SK-N-SH (cell line): ENCODE data around the gene MCTP1. TPM values are rescaled to one million over a fixed set of nuclear protein-coding genes. Genes with fewer than 3 reads are reported as not detected.

Source experiments
- CTCF ChIA-PET: fragments of 300-600, 350-600 bp; formaldehyde crosslinking; extraction: SDS; loops from one replicate; lab custom pipeline; 2021; lab: Yijun Ruan, JAX
- POLR2A ChIA-PET: fragments of 350-600 bp; sonication (Branson Sonifier 250); formaldehyde crosslinking; extraction: SDS; loops from one replicate; lab custom pipeline; 2020; ENCODE audit warnings: antibody characterized with exemption, inconsistent platforms; lab: Yijun Ruan, JAX
- DNase-seq: peaks from one replicate; pipeline ENCODE4 v3.0.0; 2012
- H2AFZ ChIP-seq: fragments of 200-600 bp; sonication (generic); 2 replicates; pipeline ENCODE4 v1.8.1; 2016; ENCODE audit warnings: antibody characterized with exemption, mild to moderate bottlenecking, low read depth
- H3F3A ChIP-seq: fragments of 200-600 bp; sonication (generic); replicated peaks from 2 replicates; pipeline ENCODE3; 2016; ENCODE audit warnings: antibody characterized with exemption, mild to moderate bottlenecking; ENCODE audit not compliant: insufficient read depth
- H3K27ac ChIP-seq, 2 experiments: fragments of 200-500 bp in 1 of 2; fragments of 200-600 bp in 1 of 2; sonication (Bioruptor generic) in 1 of 2; sonication (generic), shearing (Covaris generic) in 1 of 2; 2 replicates each; pipeline versions ENCODE4 v1.5.1 to v1.6.1; 2014 to 2016; ENCODE audit warnings: low read depth in 2 of 2, inconsistent platforms in 1 of 2, low read length in 1 of 2, mild to moderate bottlenecking in 1 of 2, mixed read lengths in 1 of 2
- H3K27me3 ChIP-seq: fragments of 200-600 bp; sonication (generic), shearing (Covaris generic); 2 replicates; pipeline ENCODE4 v1.6.1; 2016; ENCODE audit warnings: mixed run types; ENCODE audit not compliant: insufficient read depth
- H3K36me3 ChIP-seq, 2 experiments: fragments of 200-500 bp in 1 of 2; fragments of 200-600 bp in 1 of 2; sonication (Bioruptor generic) in 1 of 2; sonication (generic) in 1 of 2; replicated peaks in 1 of 2; 2 replicates each; pipeline versions ENCODE3 to v1.5.1; 2014 to 2016; ENCODE audit warnings: low read length in 1 of 2, mild to moderate bottlenecking in 1 of 2; ENCODE audit not compliant: insufficient read depth in 2 of 2, control insufficient read depth in 1 of 2
- H3K4me1 ChIP-seq, 2 experiments: fragments of 200-500 bp in 1 of 2; fragments of 200-600 bp in 1 of 2; sonication (Bioruptor generic) in 1 of 2; sonication (generic), shearing (Covaris generic) in 1 of 2; 2 replicates each; pipeline versions ENCODE4 v1.5.1 to v1.6.1; 2014 to 2016; ENCODE audit warnings: low read depth in 1 of 2, low read length in 1 of 2, mixed run types in 1 of 2; ENCODE audit not compliant: insufficient read depth in 2 of 2, control insufficient read depth in 1 of 2
- H3K4me2 ChIP-seq: fragments of 200-600 bp; sonication (generic), shearing (Covaris generic); 2 replicates; pipeline ENCODE4 v1.6.1; 2017; ENCODE audit warnings: mixed run types
- H3K4me3 ChIP-seq, 2 experiments: fragments of 200-500 bp in 1 of 2; fragments of 200-600 bp in 1 of 2; sonication (Bioruptor generic) in 1 of 2; sonication (generic), shearing (Covaris generic) in 1 of 2; 2 replicates each; pipeline versions ENCODE4 v1.5.1 to v1.8.1; 2014 to 2016; ENCODE audit warnings: low read depth in 2 of 2, inconsistent platforms in 1 of 2, low read length in 1 of 2, mild to moderate bottlenecking in 1 of 2, mixed read lengths in 1 of 2, moderate library complexity in 1 of 2
- H3K79me2 ChIP-seq: fragments of 200-600 bp; sonication (generic); 2 replicates; pipeline ENCODE4 v1.8.1; 2017; ENCODE audit warnings: mild to moderate bottlenecking; ENCODE audit not compliant: insufficient read depth
- H3K9ac ChIP-seq: fragments of 200-600 bp; sonication (generic); 2 replicates; pipeline ENCODE4 v1.6.1; 2017; ENCODE audit warnings: mixed run types
- H3K9me2 ChIP-seq: fragments of 200-600 bp; sonication (generic); 2 replicates; pipeline ENCODE4 v1.6.1; 2017; ENCODE audit warnings: mixed run types
- H3K9me3 ChIP-seq: fragments of 200-600 bp; sonication (generic); 2 replicates; pipeline ENCODE4 v1.6.1; 2017; ENCODE audit warnings: mixed run types, mild to moderate bottlenecking, moderate library complexity
- H4K20me1 ChIP-seq: fragments of 200-600 bp; sonication (generic); 2 replicates; pipeline ENCODE4 v1.6.1; 2017; ENCODE audit warnings: mild to moderate bottlenecking, mixed run types; ENCODE audit not compliant: insufficient read depth
- CHD2 ChIP-seq: fragments of 150-350 bp; IDR thresholded peaks from 2 replicates; pipeline ENCODE4 v1.6.1; 2018; ENCODE audit warnings: low read length; ENCODE audit not compliant: partially characterized antibody
- EZH2phosphoT487 ChIP-seq: fragments of 200-600 bp; sonication (generic); IDR thresholded peaks from 2 replicates; pipeline ENCODE4 v1.6.1; 2017; ENCODE audit warnings: low read depth, mixed run types, mild to moderate bottlenecking, antibody characterized with exemption, moderate library complexity, borderline replicate concordance
- FOSL2 ChIP-seq: IDR thresholded peaks from 2 replicates; pipeline ENCODE4 v1.4.0; 2012; ENCODE audit warnings: low read depth, mild to moderate bottlenecking, moderate library complexity, borderline replicate concordance
- FOXJ3 ChIP-seq: sonication (generic); formaldehyde crosslinking; IDR thresholded peaks from 2 replicates; pipeline ENCODE4 v1.5.1; 2020; ENCODE audit warnings: mild to moderate bottlenecking, missing genetic modification reagents
- GABPA ChIP-seq: IDR thresholded peaks from 2 replicates; pipeline ENCODE4 v1.4.0; 2012; ENCODE audit warnings: low read depth, mild to moderate bottlenecking
- GATA2 ChIP-seq: sonication (generic); formaldehyde crosslinking; IDR thresholded peaks from 2 replicates; pipeline ENCODE4 v1.5.0; 2020; ENCODE audit warnings: mild to moderate bottlenecking, missing genetic modification reagents
- JUND ChIP-seq: IDR thresholded peaks from 2 replicates; pipeline ENCODE4 v1.4.0; 2012
- MEF2A ChIP-seq: IDR thresholded peaks from 2 replicates; pipeline ENCODE4 v1.4.0; 2012; ENCODE audit warnings: low read depth, borderline replicate concordance
- NRF1 ChIP-seq: IDR thresholded peaks from 2 replicates; pipeline ENCODE4 v1.6.1; 2012; ENCODE audit warnings: low read depth, mild to moderate bottlenecking, low read length
- POLR2AphosphoS5 ChIP-seq: IDR thresholded peaks from 2 replicates; pipeline ENCODE4 v1.6.1; 2012; ENCODE audit warnings: low read depth, low read length
- RAD21 ChIP-seq: IDR thresholded peaks from 2 replicates; pipeline ENCODE4 v1.6.1; 2012; ENCODE audit warnings: mild to moderate bottlenecking, low read length
- RFX5 ChIP-seq: IDR thresholded peaks from 2 replicates; pipeline ENCODE4 v1.6.1; 2012; ENCODE audit warnings: mild to moderate bottlenecking, improper control_type of control experiment, low read length
- SMC3 ChIP-seq: IDR thresholded peaks from 2 replicates; pipeline ENCODE4 v1.6.1; 2012; ENCODE audit warnings: low read depth, low read length, improper control_type of control experiment
- TCF12 ChIP-seq: IDR thresholded peaks from 2 replicates; pipeline ENCODE4 v1.4.0; 2012
- TEAD4 ChIP-seq: IDR thresholded peaks from 2 replicates; pipeline ENCODE4 v1.4.0; 2012; ENCODE audit warnings: mild to moderate bottlenecking, borderline replicate concordance; ENCODE audit not compliant: insufficient read depth
- USF1 ChIP-seq: IDR thresholded peaks from 2 replicates; pipeline ENCODE4 v1.4.0; 2012; ENCODE audit warnings: low read depth, borderline replicate concordance
- USF2 ChIP-seq: fragments of 150-350 bp; IDR thresholded peaks from 2 replicates; pipeline ENCODE4 v1.6.1; 2017; ENCODE audit warnings: antibody characterized with exemption, low read length, low read depth, borderline replicate concordance
- WGBS: methylation state at CpG from one replicate; pipeline ENCODE4 v1.1.6; 2017; ENCODE audit warnings: low lambda C conversion rate; 5-methylcytosine and 5-hydroxymethylcytosine counted together
- polyA plus RNA-seq, 3 experiments: library from polyadenylated mRNA; depleted of rRNA; stranded (reverse); fragments of >200 nt; gene quantifications; 2 replicates each; pipeline ENCODE4 v1.2.3, GENCODE V29; 2012
- TF ChIP-seq, protein P1 (sequence below): IDR thresholded peaks from 2 replicates; pipeline ENCODE4; 2012
- TF ChIP-seq, protein P2 (sequence below): IDR thresholded peaks from 2 replicates; pipeline ENCODE4 v1.6.1; 2012; ENCODE audit warnings: mild to moderate bottlenecking, low read depth, low read length, moderate library complexity

Gene MCTP1
- polyA plus RNA-seq, 1 of the 3 experiments (the other 2 are of a cell fraction) = 0.53 TPM

GRCh38 chr5:95220381-95220780 is 64.5 kb downstream of the MCTP1 start:
- no peak overlapping the region for H3K27ac ChIP-seq

GRCh38 chr5:95219411-95219810 is 65.5 kb downstream of the MCTP1 start:
- Histone ChIP-seq H3K9me2 (no peaks in the 10 kb centered on the region), H3K27me3 (no peaks in the 10 kb centered on the region), H3F3A (no peaks in the 10 kb centered on the region), H3K9me3 (no peaks in the 10 kb centered on the region), H3K27ac (no peak overlapping the region), H2AFZ (no peak overlapping the region), H3K9ac (no peak overlapping the region), H3K4me3 (no peak overlapping the region), H3K4me1 (no peaks in the 10 kb centered on the region), H4K20me1 (no peaks in the 10 kb centered on the region), H3K36me3 (no peaks in the 10 kb centered on the region), H3K79me2 (no peaks in the 10 kb centered on the region), H3K4me2 (no peak overlapping the region)
- 32% methylated on average over 3 of the region's 3 CpGs for WGBS
- POLR2A ChIA-PET = no interaction called here
- DNase-seq = no peak
- CTCF ChIA-PET = no interaction called here
- TF ChIP-seq FOXJ3 (CRISPR knock-in tag) = no peak
- no peak for TF ChIP-seq JUND
- no peak for TF ChIP-seq FOSL2
- no peak for TF ChIP-seq GATA2 (CRISPR knock-in tag)
- TF ChIP-seq, protein P1, sequence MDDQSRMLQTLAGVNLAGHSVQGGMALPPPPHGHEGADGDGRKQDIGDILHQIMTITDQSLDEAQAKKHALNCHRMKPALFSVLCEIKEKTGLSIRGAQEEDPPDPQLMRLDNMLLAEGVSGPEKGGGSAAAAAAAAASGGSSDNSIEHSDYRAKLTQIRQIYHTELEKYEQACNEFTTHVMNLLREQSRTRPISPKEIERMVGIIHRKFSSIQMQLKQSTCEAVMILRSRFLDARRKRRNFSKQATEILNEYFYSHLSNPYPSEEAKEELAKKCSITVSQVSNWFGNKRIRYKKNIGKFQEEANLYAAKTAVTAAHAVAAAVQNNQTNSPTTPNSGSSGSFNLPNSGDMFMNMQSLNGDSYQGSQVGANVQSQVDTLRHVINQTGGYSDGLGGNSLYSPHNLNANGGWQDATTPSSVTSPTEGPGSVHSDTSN = no peak
- no peak for TF ChIP-seq USF2
- TF ChIP-seq GABPA = no peak
- TF ChIP-seq POLR2AphosphoS5 = no peak
- TF ChIP-seq TEAD4 = no peak

More at GRCh38 chr5:95220381-95220780, 64.5 kb downstream of the MCTP1 start:
- Histone ChIP-seq H3K9me2 (no peaks in the 10 kb centered on the region), H3K4me3 (no peak overlapping the region), H3K4me2 (no peak overlapping the region), H3K4me1 (no peaks in the 10 kb centered on the region), H3K27me3 (no peaks in the 10 kb centered on the region), H3F3A (no peaks in the 10 kb centered on the region)
- CTCF ChIA-PET = no interaction called here
- DNase-seq = no peak
- TF ChIP-seq SMC3 (no peak), MEF2A (no peak), EZH2phosphoT487 (no peak), RFX5 (no peak), JUND (no peak), CHD2 (no peak), USF1 (no peak), NRF1 (no peak), RAD21 (no peak), TCF12 (no peak), FOXJ3 (CRISPR knock-in tag) (no peak)
- TF ChIP-seq, protein P2, sequence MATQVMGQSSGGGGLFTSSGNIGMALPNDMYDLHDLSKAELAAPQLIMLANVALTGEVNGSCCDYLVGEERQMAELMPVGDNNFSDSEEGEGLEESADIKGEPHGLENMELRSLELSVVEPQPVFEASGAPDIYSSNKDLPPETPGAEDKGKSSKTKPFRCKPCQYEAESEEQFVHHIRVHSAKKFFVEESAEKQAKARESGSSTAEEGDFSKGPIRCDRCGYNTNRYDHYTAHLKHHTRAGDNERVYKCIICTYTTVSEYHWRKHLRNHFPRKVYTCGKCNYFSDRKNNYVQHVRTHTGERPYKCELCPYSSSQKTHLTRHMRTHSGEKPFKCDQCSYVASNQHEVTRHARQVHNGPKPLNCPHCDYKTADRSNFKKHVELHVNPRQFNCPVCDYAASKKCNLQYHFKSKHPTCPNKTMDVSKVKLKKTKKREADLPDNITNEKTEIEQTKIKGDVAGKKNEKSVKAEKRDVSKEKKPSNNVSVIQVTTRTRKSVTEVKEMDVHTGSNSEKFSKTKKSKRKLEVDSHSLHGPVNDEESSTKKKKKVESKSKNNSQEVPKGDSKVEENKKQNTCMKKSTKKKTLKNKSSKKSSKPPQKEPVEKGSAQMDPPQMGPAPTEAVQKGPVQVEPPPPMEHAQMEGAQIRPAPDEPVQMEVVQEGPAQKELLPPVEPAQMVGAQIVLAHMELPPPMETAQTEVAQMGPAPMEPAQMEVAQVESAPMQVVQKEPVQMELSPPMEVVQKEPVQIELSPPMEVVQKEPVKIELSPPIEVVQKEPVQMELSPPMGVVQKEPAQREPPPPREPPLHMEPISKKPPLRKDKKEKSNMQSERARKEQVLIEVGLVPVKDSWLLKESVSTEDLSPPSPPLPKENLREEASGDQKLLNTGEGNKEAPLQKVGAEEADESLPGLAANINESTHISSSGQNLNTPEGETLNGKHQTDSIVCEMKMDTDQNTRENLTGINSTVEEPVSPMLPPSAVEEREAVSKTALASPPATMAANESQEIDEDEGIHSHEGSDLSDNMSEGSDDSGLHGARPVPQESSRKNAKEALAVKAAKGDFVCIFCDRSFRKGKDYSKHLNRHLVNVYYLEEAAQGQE = no peak
- TF ChIP-seq, protein P1 = no peak
- TF ChIP-seq, all 33 proteins: peak for 0
- WGBS = 48% methylated on average over 1 of the region's 1 CpG
- POLR2A ChIA-PET = no interaction called here
- no peaks in the 10 kb centered on the region for H3K79me2 ChIP-seq
- no peak overlapping the region for H2AFZ ChIP-seq
- no peaks in the 10 kb centered on the region for H3K36me3 ChIP-seq
- H3K9me3 ChIP-seq = no peaks in the 10 kb centered on the region
- H3K9ac ChIP-seq = no peak overlapping the region
- no peaks in the 10 kb centered on the region for H4K20me1 ChIP-seq
